Stimulated activated CD4-positive, alpha-beta T cell treated with anti-CD3 and anti-CD28 coated beads, Interleukin-4, amount 100 ng/mL, for 24 hours (primary cell): ENCODE measurements around the gene NRG4.
"Not testable (repeated sequence)": the region's sequence is repeated elsewhere in the genome, so short reads cannot be mapped to it uniquely, and the experiment has no call there.

Experiments
- DNase-seq: peaks from one replicate; pipeline ENCODE4 v3.0.0-alpha.2; 2020

NRG4 gene

DNA sequence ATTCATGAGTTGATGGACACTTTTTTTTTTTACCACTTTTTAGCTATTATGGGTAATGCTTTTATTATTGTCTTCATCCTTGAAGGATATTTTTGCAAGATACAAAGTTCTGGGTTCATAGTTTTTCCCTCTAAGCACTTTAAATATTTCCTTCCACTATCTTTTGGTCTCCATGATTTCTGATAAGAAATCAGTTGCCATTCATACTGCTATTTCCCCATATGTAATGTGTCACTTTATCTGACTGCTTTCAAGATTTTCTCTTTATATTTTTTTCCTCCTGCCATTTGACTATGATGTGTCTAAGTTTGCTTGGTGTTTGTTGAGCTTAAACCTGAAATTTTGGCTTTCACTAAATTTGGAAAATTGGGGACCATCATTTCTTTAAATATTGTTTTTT, 19.3 kb downstream of the NRG4 start:
- DNase-seq: no peak

DNA sequence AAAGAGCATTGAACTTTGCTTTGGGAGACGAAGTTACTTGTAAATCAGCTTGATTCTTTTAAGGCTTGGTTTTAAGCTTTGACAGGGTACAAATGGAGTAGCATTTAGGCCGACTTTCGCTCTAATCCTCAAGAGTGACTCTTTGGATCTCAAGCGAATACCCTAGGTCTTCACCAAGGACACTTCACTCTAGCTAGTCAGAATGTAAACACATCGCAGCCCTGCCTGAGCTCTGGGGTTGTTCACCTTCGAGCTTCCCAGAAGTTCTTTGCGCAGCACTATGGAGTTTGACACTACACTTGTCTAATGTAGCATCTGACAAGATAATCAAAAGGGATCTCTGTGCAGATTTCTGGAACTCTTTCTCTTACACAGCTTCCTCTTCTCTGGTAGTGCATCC, 22.3 kb downstream of the NRG4 start:
- no peak for DNase-seq

DNA sequence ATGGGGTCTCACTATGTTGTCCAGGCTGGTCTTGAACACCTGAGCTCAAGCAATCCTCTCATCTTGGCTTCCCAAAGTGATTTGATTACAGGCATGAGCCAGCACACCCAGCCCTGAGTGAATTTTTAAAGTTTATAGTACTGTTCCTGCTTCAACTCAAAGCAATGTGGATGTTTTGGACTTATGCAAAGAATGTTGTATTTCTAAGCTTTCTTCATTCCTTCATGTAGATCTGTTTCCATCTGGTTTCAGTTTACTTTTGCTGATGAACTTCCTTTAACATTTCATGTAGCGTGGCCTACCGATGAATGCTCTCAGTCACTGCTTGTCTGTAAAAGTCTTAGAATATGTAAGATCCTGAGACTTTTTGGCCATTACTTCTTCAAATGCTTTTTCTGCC, 23.2 kb downstream of the NRG4 start:
- DNase-seq: no peak

DNA sequence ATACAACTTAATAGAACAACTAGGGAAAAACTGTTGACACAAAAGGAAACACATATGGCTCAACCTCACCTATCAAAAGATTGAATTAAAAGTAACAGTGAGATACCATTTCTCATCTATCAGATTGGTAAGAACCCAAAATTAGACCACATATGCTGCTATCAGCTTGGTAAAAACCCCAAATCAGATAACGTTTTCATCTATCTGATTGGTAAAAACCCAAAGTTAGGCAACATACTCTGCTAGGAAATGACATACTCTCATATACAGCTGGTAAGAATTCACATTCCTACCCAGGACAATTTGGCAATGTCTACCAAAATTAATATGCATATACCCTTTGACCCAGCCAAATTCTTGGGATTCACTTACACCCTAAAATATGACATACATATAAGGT, 26.3 kb downstream of the NRG4 start:
- DNase-seq: no peak

DNA sequence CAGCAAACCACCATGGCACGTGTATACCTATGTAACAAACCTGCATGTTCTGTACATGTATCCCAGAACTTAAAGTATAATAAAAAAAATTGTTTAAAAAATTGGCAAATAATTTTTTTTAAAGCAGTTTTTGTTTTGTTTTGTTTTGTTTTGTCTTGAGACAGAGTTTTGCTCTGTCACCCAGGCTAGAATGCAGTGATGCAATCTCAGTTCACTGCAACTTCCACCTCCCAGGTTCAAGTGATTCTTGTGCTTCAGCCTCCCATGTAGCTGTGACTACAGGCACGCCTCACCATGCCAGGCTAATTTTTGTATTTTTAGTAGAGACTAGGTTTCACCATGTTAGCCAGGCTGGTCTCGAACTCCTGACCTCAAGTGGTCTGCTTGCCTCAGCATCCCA, 27.5 kb downstream of the NRG4 start:
- not testable (repeated sequence) for DNase-seq

DNA sequence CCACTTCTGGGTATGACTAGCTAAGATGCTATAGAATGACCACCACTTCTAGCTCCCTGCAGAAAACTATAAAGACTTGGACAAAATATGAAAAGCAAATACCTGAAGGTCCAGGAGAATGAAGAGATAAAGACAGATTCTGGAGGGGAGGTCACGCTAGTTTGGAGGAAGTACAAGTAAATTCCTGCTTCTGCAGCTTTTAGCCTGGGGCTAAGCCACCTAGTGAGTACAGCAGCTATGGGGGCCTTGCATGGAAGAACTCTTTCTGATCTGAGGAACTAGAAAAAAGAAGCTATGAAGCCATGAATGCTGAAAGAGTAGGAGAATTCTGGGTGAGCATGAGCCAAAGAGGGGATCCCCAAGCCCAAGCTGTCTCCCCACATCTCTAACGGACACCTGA, 29.8 kb downstream of the NRG4 start:
- no peak for DNase-seq

DNA sequence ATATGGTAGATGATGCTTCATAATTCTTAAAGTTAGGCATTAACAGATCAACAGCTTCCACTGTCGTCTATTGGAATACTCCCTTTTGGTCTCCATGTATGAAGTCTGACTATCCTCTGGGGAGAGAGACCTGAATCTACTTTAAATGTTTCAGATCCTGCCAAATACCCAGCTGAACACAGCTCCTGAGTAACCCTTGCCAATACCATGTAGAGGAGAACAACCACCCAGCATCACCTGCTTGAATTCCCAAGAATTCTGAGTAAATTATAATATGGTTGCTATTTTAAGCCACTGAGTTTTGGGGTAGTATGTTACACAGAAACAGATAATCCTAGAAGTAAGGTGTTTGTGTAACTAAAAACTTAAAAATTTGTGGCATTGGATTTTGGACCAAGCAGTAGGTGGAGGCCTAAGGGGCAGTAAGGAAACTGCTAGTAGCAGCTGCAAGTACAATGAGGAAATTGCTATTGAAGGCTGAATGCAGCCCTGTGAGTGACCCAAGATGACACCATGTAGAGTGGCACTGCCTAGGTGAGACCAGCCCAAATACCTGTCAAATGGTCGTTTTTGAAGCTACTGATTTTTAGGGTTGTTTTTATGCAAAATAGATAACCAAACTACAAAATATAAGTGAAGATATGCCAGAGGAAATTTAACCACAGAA, 30.9 kb downstream of the NRG4 start:
- no peak for DNase-seq

DNA sequence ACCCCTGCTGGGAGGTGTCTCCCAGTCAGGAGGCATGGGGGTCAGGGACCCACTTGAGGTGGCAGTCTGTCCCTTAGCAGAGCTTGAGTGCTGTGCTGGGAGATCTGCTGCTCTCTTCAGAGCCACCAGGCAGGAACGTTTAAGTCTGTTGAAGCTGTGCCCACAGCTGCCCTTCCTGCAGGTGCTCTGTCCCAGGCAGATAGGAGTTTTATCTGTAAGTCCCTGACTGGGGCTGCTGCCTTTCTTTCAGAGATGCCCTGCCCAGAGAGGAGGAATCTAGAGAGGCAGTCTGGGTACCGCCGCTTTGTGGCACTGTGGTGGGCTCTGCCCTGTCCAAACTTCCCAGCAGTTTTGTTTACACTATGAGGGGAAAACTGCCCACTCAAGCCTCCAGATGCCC, 35.5 kb downstream of the NRG4 start:
- DNase-seq: not testable (repeated sequence)

DNA sequence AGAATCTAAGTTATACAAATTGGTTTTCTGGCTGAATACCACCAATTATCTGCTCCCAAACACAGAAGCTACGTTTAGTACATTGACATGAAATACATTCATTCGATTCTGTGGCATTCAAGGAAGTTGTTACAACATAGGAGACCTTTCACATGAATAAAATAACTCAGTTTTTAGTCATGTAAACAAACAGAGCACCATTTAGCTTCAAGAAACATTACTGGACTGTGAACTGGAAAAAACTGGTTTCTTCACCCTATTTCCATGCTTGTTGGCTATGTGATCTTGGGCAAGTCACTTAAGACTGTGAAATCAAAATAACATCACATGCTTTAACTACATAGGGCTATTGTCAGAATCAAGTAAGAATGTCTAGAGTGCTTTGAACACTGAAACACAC, 46.2 kb downstream of the NRG4 start:
- DNase-seq: no peak

DNA sequence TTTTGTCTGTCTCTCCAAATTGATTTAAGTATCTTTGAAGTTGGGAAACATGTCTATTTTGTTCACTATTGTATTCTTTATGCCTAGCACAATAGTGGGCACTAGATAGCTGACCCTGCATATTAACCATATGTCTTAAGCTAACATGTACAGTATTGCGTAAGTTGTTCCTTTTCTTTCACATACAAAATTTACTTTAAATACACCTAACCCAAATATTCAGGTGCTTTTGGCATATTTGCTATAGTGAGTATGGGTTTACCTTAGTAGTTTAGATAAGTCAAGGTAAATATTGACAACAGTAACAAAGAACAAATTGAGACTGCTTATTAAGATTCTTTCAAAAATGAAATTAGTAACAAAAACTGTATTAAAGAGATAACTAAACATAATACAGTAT, 50.9 kb downstream of the NRG4 start:
- DNase-seq: no peak

DNA sequence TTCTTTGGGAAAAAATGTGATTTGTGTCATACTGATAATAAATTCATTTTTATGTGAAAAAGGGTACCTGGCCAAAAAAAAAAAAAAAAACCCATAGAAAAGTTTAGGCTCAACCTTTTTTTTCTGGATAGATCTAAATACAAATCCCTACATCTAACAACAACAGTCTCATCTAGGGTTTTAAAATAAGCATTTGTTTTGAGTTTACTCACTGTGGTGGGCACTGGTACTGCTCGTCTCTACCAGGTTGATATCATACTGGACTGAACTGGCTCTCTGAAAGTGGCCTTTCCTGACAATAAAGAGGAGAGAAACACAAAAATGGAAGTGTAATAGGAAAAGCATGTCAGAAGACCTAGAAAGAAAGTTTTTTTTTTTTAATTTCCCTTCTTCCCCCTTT, 56.5 kb downstream of the NRG4 start:
- no peak for DNase-seq

DNA sequence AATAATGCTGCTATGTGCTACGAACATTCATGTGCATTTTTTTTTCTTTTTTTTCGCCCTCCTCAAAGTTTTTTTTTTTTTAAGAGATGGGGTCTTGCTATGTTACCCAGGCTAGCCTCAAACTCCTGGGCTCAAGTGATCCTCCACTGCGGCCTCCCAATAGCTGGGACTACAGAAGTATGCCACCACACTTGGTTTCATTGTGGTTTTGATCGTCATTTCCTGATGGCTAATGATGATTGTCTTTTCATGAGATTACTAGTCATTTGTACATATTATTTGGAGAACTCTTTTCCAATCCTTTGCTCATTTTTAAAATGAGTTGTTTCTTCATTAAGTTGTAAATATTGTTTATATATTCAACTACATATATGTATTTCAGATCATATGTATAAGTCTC, 59.7 kb downstream of the NRG4 start:
- no peak for DNase-seq

DNA sequence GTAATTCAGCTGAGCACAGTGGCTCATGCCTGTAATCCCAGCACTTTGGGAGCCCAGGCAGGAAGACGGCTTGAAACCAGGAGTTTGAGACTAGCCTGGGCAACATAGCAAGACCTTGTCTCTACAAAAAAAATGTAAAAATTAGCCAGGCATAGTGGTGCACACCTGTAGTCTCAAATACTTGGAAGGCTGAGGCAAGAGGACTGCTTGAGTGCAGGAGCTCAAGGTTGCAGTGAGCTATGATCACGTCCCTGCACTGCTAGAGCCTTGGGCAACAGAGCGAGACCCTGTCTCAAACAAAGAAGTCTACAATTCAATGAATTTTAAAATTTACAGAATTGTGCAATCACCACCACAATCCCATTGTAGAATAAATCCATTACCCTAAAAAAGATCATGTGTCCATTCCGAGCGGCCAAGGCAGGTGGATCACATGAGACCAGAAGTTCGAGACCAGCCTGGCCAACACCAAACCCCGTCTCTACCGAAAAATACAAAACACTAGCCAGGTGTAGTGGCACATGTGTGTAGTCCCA, 63.4 kb downstream of the NRG4 start:
- DNase-seq: no peak

DNA sequence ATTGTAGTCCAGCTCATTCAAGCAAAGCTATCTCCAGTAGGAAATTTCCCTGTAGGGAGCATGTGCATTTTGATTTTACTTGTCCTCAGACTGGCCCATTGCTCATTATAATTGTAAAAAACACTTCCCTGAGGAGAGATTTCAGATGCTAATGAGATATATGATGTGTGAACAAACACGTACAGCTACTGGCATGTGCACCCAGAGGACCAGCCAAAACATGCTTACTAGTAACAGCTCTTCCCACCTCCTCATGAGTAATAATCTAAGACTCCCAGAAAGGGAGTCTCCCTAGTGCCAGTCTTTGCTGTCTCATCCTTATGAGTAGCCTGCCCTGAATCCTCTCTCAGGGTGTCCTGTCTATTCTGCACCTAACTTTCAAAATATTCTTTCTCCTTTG, 65.1 kb downstream of the NRG4 start:
- DNase-seq: no peak

DNA sequence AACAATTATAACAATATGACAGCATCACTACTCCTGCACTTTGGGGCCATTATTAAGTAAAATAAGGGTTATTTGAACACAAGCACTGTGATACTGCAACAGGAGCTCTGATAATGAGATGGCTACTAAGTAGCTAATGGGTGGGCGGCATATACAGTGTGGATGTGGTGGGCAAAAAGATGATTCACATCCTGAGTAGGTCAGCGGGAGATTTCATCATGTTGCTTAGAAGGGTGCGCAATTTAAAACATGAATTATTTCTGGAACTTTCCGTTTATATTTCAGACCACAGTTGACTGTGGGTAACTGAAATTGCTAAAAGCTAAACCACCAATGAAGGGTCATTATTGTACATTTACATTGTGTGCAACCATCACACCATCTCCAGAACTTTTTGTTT, 66.3 kb downstream of the NRG4 start:
- no peak for DNase-seq

DNA sequence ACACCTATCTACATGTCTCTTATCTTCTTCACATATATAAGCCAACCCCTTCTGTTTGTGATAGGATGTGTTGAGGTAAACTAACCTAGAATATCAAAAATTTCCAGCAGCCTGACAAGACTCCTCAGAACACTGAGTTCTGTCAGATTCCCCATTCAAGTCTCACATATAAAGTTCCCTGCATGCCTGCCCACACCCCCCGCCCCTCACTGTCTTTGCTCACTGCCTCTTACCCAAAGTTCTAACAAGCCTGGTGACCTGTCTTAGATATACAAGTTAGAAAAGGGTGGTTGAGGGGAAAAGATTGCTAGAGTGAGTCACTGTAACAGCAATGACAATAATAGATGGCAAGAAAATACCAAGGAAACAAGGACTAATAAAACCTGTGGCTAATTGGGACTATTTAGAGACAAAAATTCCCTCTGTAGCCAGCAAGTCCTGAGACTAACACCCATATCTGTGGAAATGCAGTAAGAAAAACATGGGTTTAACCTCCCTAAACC, 68.5 kb downstream of the NRG4 start:
- DNase-seq: no peak

DNA sequence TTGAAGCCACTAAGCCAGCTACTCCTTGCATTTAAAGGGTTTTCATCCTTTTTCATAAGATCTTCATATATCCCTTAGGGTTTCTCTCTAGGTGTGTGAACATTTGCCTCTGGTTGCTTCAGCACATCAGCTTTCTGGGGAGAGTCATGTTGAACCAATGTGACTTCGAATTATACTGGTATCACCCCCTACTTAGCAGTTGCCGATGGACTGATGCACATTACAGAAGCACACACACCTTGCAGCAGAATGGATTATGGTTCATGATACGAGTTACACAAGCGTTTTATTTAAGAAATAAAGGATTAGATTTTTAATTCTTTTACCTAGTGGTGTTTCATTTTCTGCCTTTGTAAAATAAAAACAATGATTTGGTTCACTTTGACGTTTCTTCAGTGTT, 69.0 kb downstream of the NRG4 start:
- no peak for DNase-seq

DNA sequence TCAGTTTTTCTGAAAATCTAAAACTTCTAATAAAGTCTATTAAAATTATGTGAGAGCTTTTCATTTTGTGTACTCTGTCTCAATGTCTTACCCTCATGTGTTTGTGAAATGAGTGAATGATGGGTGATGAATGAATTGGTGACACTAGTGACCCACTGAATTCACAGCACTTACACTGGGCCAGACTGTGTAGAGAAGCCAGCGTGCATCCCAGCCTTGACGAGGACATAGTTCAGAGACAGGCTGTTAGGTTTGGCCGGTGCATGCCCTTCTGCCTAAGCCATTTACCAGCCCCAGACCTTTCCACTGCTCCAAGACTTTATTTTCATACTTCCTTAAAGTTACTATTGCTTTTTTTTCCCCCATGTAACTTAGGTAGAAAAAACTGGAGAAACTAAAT, 69.8 kb downstream of the NRG4 start:
- no peak for DNase-seq

DNA sequence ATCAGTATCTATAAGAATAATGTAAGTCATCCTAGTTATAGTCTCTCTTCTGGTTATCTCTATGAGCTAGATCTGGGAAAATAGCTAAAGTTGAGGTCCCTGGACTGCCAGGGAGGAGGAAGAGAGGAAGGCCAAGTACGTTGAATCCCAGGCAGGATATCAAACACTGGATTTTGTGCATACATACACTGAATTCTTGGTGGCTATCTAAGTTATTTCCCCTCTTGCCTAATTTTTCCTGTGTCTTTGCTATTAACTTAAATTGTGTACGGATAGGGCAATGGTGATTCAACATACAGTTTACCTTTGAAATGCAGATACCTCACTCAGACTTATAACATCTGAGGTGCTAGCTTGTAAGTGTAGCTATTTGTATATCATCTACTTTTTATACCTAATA, 81.4 kb downstream of the NRG4 start:
- DNase-seq: no peak

DNA sequence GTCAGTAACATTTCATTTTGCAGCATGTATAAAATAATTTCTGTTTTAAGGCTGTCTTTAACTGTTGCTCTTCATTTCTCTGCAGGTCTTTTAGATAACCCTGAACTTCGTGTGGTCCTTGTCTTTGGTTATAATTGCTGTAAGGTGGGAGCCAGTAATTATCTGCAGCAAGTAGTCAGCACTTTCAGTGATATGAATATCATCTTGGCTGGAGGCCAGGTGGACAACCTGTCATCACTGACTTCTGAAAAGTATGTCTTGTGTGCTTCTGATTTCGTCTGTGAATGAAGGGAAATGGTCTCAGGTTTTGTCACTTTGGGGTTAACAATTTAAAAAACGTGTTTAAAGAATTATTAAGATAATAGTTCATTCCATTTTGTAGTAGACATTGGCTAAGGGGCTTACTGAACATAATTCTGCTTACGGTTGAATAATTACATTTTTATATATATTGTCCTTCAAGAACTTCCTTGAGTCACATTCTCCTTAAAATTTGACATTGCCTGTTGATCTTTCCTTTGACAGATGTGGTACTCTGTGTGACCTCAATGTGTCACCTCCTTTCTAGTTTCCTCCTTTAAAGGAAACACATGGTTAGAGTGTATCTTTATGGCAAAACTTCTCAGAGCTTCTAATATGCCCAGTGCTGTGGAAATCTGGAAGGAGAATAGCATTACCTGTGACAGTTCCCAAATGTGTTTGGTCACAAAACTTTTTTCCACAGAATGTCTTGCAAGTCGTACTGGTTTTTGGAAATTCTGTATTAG, 82.2 kb downstream of the NRG4 start:
- no peak for DNase-seq

DNA sequence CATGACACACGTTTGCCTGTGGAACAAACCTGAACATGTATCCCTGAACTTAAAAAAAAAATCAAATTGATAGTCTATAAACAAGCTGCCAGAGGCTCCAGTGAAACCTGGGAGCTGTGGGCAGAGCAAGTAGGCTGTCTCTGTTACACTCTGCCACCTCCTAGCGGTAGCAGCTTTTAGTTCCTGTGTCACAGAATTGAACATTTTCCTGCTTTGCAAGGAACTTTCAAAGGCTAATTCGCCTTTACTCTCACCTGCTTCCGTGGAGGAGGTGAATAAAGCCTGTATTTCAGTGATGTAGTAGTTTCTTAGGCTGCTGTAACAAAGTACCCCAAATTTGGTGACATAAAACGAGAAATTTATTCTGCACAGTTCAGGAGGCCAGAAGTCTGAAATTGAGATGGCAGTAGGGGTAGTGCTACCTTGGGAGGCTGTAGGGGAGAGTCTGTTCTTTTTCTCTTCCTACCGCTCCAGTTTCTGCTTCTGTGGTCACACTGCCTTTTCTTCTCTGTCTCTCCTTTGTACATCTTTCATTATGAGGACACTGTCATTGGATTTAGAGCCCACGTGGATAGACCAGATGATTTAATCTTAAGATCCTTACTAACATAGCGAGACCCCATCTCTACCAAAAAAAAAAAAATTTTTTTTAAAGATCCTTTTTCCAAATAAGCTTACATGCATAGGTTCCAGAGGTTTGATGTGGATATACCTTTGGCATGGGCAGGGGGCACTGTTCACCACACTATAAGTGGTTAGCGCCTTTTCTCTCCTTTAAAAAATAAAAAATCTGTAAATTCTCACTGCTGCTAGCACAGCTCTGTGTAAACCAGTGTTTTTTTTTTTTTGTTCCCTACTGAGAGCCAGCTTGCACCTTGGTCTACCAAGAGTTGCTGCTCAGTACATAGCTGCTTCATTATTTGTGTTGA, 83.3 kb downstream of the NRG4 start:
- no peak for DNase-seq

DNA sequence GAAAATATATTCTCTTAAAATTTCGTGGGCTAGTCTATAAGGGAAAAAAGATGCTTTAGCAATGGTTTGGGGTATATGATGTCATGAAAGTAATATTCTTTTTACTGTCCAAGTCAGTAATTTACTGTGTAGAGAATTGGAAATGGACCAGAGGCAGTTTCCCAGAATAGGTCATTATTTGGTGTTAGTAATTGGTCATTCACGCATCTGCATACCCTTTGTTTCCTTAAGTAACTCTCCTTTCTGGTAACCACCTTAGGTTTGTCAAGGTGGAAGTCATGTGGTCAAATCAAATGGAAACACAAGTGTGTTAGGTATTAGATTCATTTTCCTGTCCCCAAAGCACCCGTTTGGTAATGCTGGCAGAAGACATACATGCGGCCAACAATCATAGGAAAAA, 84.6 kb downstream of the NRG4 start:
- DNase-seq: no peak

DNA sequence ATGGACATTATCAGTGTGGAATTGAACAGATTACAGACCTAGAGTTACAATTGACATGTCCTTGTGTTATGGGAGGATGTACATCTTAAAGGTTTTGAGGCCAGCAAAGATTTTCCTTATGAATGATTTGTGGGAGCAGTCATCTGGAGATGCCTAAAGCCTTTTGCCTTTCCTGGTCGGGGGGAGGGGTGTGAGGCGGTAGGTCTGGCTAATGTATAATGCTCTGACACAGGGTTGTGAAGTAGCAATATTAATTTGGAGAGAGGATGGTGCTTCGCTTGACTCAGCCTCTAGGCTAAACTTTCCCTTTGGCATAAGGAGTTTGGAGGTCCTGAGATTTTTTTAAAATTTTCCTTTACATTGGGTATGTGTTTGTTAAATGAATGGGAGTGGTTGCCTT, 85.3 kb downstream of the NRG4 start:
- no peak for DNase-seq
